H1 (cell line): Measurements from ENCODE around the gene IP6K1. TPM values are rescaled to one million over a fixed set of nuclear protein-coding genes. Genes with fewer than 3 reads are reported as not detected.

Source experiments
- CTCF ChIA-PET: fragments of 300-600 bp; sonication (Branson Sonifier 250); formaldehyde crosslinking; loops from one replicate; lab custom pipeline; 2021; ENCODE audit not compliant: partially characterized antibody; lab: Charles Lee
- POLR2A ChIA-PET: fragments of 300-600 bp; sonication (Branson Sonifier 250); formaldehyde crosslinking; loops from one replicate; lab custom pipeline; 2021; ENCODE audit warnings: inconsistent platforms; ENCODE audit not compliant: partially characterized antibody; lab: Charles Lee
- DNase-seq, 2 experiments: peaks; one replicate each; pipeline versions ENCODE4 v3.0.0 to v3.0.0-alpha.2; 2010 to 2022; ENCODE audit warnings: low spot score in 2 of 2, low read depth in 1 of 2, mixed read lengths in 1 of 2
- FAIRE-seq: peaks from 2 replicates; lab custom pipeline; 2011; peaks lifted over from hg19 to GRCh38; lab: Jason Lieb, UNC
- H2AFZ ChIP-seq: 2 replicates; pipeline ENCODE4 v1.8.1; 2012; ENCODE audit warnings: low read length, inconsistent platforms
- H2AK5ac ChIP-seq: 2 replicates; pipeline ENCODE4 v1.6.1; 2013; ENCODE audit warnings: low read depth, low read length
- H2BK120ac ChIP-seq: replicated peaks from 2 replicates; pipeline ENCODE3; 2013; ENCODE audit warnings: low read depth, low read length, inconsistent platforms
- H2BK12ac ChIP-seq: 2 replicates; pipeline ENCODE4 v1.6.1; 2013; ENCODE audit warnings: low read depth, low read length
- H2BK15ac ChIP-seq: 2 replicates; pipeline ENCODE4 v1.6.1; 2013; ENCODE audit warnings: low read length
- H2BK20ac ChIP-seq: 2 replicates; pipeline ENCODE4 v1.6.1; 2013; ENCODE audit warnings: low read length
- H2BK5ac ChIP-seq: 2 replicates; pipeline ENCODE4 v1.6.1; 2013; ENCODE audit warnings: low read depth, low read length
- H3K14ac ChIP-seq: 2 replicates; pipeline ENCODE4 v1.6.1; 2013; ENCODE audit warnings: inconsistent platforms; ENCODE audit not compliant: insufficient read length
- H3K18ac ChIP-seq: 2 replicates; pipeline ENCODE4 v1.6.1; 2013; ENCODE audit warnings: low read length; ENCODE audit errors: extremely low read depth
- H3K23ac ChIP-seq: 2 replicates; pipeline ENCODE4 v1.6.1; 2013; ENCODE audit warnings: inconsistent platforms; ENCODE audit not compliant: insufficient read length
- H3K23me2 ChIP-seq: 2 replicates; pipeline ENCODE4 v1.6.1; 2013; ENCODE audit warnings: low read depth, low read length
- H3K27ac ChIP-seq: 2 replicates; pipeline ENCODE4 v1.6.1; 2011; ENCODE audit warnings: low read depth, low read length, inconsistent platforms
- H3K27me3 ChIP-seq, 4 experiments: replicated peaks in 1 of 4; 1 replicate in 1 of 4; 2 replicates in 3 of 4; pipeline versions ENCODE4 v1.6.1 to v1.8.1; 2011 to 2013; ENCODE audit warnings: low read length in 3 of 4, mild to moderate bottlenecking in 3 of 4, inconsistent platforms in 2 of 4, mixed read lengths in 2 of 4, moderate library complexity in 1 of 4; ENCODE audit not compliant: control insufficient read depth in 3 of 4, insufficient read depth in 3 of 4; ENCODE audit errors: extremely low read depth in 1 of 4
- H3K36me3 ChIP-seq, 4 experiments: 2 replicates each; pipeline versions ENCODE4 v1.6.1 to v1.8.1; 2011 to 2013; ENCODE audit warnings: mild to moderate bottlenecking in 4 of 4, low read length in 3 of 4, moderate library complexity in 2 of 4, control low read depth in 1 of 4, inconsistent platforms in 1 of 4; ENCODE audit not compliant: insufficient read depth in 4 of 4, control insufficient read depth in 2 of 4
- H3K4ac ChIP-seq: replicated peaks from 2 replicates; pipeline ENCODE3; 2013; ENCODE audit warnings: low read length, low read depth, mixed read lengths, inconsistent platforms; ENCODE audit not compliant: insufficient read length
- H3K4me1 ChIP-seq, 4 experiments: replicated peaks in 1 of 4; 1 replicate in 1 of 4; 2 replicates in 3 of 4; pipeline versions ENCODE4 v1.6.1 to v1.8.1; 2011 to 2013; ENCODE audit warnings: low read length in 3 of 4, inconsistent platforms in 2 of 4, mixed read lengths in 1 of 4; ENCODE audit not compliant: insufficient read depth in 4 of 4, control insufficient read depth in 3 of 4
- H3K4me2 ChIP-seq, 2 experiments: 2 replicates each; pipeline versions ENCODE4 v1.6.1 to v1.8.1; 2011 to 2013; ENCODE audit warnings: low read depth in 2 of 2, low read length in 2 of 2, control low read depth in 1 of 2, inconsistent platforms in 1 of 2, mild to moderate bottlenecking in 1 of 2; ENCODE audit not compliant: insufficient read depth in 1 of 2
- H3K4me3 ChIP-seq, 4 experiments: fragments of 200-600, 300-600 bp in 1 of 4; sonication (generic), shearing (Covaris generic), sonication (Bioruptor Twin) in 1 of 4; 2 replicates each; pipeline versions ENCODE4 v1.5.1 to v1.8.1; 2011 to 2016; ENCODE audit warnings: low read length in 4 of 4, low read depth in 3 of 4, control low read depth in 2 of 4, inconsistent platforms in 2 of 4, mild to moderate bottlenecking in 2 of 4, mixed read lengths in 1 of 4, moderate library complexity in 1 of 4; ENCODE audit not compliant: insufficient read depth in 2 of 4; ENCODE audit errors: extremely low read depth in 1 of 4
- H3K56ac ChIP-seq: replicated peaks from 2 replicates; pipeline ENCODE3; 2013; ENCODE audit warnings: low read depth, mild to moderate bottlenecking, mixed read lengths, low read length, inconsistent platforms; ENCODE audit not compliant: insufficient read length
- H3K79me1 ChIP-seq: 2 replicates; pipeline ENCODE4 v1.6.1; 2013; ENCODE audit warnings: low read depth, low read length, control low read depth
- H3K79me2 ChIP-seq, 2 experiments: 2 replicates each; pipeline versions ENCODE4 v1.6.1 to v1.8.1; 2012 to 2013; ENCODE audit warnings: low read length in 2 of 2, mild to moderate bottlenecking in 2 of 2, inconsistent platforms in 1 of 2; ENCODE audit not compliant: insufficient read depth in 2 of 2, control insufficient read depth in 1 of 2
- H3K9ac ChIP-seq, 4 experiments: replicated peaks in 1 of 4; 1 replicate in 1 of 4; 2 replicates in 3 of 4; pipeline versions ENCODE4 v1.6.1 to v1.8.1; 2011 to 2013; ENCODE audit warnings: low read depth in 3 of 4, low read length in 3 of 4, control low read depth in 2 of 4, mild to moderate bottlenecking in 2 of 4, moderate library complexity in 2 of 4, inconsistent platforms in 1 of 4; ENCODE audit errors: extremely low read depth in 1 of 4
- H3K9me3 ChIP-seq, 2 experiments: 2 replicates each; pipeline versions ENCODE4 v1.6.1 to v1.8.1; 2012 to 2013; ENCODE audit warnings: mild to moderate bottlenecking in 2 of 2, moderate library complexity in 2 of 2, control low read depth in 1 of 2, inconsistent platforms in 1 of 2, low read depth in 1 of 2, low read length in 1 of 2, mixed read lengths in 1 of 2; ENCODE audit not compliant: insufficient read depth in 2 of 2
- H4K20me1 ChIP-seq, 2 experiments: replicated peaks in 1 of 2; 2 replicates each; pipeline versions ENCODE3 to v1.8.1; 2011 to 2013; ENCODE audit warnings: inconsistent platforms in 2 of 2, low read length in 2 of 2, mild to moderate bottlenecking in 1 of 2; ENCODE audit not compliant: insufficient read depth in 2 of 2, control insufficient read depth in 1 of 2
- H4K5ac ChIP-seq: 2 replicates; pipeline ENCODE4 v1.6.1; 2013; ENCODE audit warnings: low read length, low read depth, mixed read lengths, inconsistent platforms; ENCODE audit not compliant: insufficient read length
- H4K8ac ChIP-seq: 2 replicates; pipeline ENCODE4 v1.8.0; 2013; ENCODE audit warnings: mild to moderate bottlenecking, moderate library complexity, low read length, inconsistent platforms; ENCODE audit not compliant: insufficient read depth; ENCODE audit errors: extremely low read depth
- H4K91ac ChIP-seq: replicated peaks from 2 replicates; pipeline ENCODE3; 2013; ENCODE audit warnings: low read length, mixed read lengths, inconsistent platforms; ENCODE audit not compliant: insufficient read length
- KDM4A ChIP-seq: IDR thresholded peaks from one replicate; pipeline ENCODE4 v1.7.1; 2012; ENCODE audit warnings: low read depth, mild to moderate bottlenecking, moderate library complexity, low read length, inconsistent platforms; ENCODE audit not compliant: severe bottlenecking
- NANOG ChIP-seq: IDR thresholded peaks from 2 replicates; pipeline ENCODE4 v1.6.1; 2011; ENCODE audit warnings: low read length, low read depth, mild to moderate bottlenecking, inconsistent platforms; ENCODE audit not compliant: insufficient read depth, poor library complexity, severe bottlenecking
- TEAD4 ChIP-seq: IDR thresholded peaks from 2 replicates; pipeline ENCODE4 v1.6.1; 2012; ENCODE audit warnings: low read depth, low read length, inconsistent platforms, mixed read lengths
- WGBS, 2 experiments: shearing (Covaris generic) in 1 of 2; methylation state at CpG; one replicate each; pipeline versions ENCODE4 v1.1.6 to v1.1.7; 2013 to 2015; ENCODE audit warnings: low lambda C conversion rate in 2 of 2, mixed read lengths in 2 of 2, inconsistent platforms in 1 of 2, low coverage in 1 of 2, missing lambda C conversion rate in 1 of 2; ENCODE audit not compliant: insufficient replicate concordance in 2 of 2, insufficient coverage in 1 of 2, insufficient read length in 1 of 2; ENCODE audit errors: extremely low coverage in 1 of 2, missing lambda C conversion rate in 1 of 2; 5-methylcytosine and 5-hydroxymethylcytosine counted together
- polyA plus RNA-seq, 7 experiments: library from polyadenylated mRNA; depleted of rRNA in 3 of 7; stranded (reverse) in 5 of 7; unstranded in 2 of 7; fragments of >200 nt in 5 of 7; fragments of 200-250 nt in 2 of 7; gene quantifications; 1 replicate in 5 of 7; 2 replicates in 1 of 7; 4 replicates in 1 of 7; pipeline versions ENCODE4 v1.2.1 to v1.2.3, GENCODE V29; 2011 to 2013; ENCODE audit warnings: missing spikeins in 2 of 7, mixed read lengths in 2 of 7
- total RNA-seq: library from RNA; stranded (reverse); fragmentation: NEBNext Ultra II Directional; extraction: Animal tissue kit (Norgen Biotek cat#: 25700); gene quantifications from 2 replicates; pipeline ENCODE4 v1.2.1, GENCODE V29; 2021

The IP6K1 gene
- total and polyA plus RNA-seq, 2 of the 8 experiments (the other 6 are each of a cell fraction or from before 2014, with no cell fraction given): 31.5 to 35.2 TPM

DNA sequence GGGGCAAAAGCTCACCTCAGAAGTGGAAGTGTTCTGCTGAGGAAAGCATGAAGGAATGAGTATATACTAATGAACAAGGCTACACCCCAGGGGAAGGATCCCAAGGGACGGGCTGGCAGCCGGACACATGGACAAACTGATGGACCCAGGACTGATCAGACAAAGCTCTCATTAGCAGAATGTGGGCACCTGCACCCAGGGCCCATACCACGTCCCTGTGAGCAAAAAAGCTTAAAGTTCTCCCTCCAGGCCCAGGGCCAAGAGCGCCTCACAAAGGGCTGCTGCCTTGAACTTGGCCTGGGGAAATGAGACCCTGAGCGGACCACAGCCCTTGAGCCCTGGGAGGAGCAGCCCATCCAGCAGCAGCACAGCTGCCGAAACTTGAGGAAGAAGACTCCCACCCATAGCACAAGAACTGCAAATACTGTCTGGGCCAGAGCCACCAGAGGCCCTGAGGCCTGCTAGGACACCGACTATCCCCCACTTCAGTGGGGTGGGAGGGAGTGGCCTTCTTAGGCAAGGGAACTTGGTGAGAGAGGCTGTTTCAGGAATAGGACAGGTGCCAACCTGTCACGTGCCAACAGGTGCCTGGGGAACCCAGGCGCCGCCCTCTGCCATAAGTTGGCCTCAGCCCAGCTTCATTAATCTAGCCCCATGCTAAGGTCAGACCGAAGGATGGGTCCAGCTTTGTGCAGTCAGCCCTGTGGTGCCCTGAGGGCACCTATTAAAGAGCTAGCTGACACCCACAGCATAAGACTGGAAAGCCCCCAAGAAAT is 60.2 kb downstream of the IP6K1 start:
- no peak for FAIRE-seq
- Histone ChIP-seq H2BK20ac (no peak overlapping the region), H3K4ac (no peak overlapping the region), H4K91ac (no peak overlapping the region), H3K18ac (no peak overlapping the region), H3K79me2 (peaks cover 0 to 8% of the 10 kb centered on the region in 2 experiments; a peak in 1 of 4 replicates), H3K9ac (no peak overlapping the region), H3K23ac (no peak overlapping the region), H3K36me3 (peaks cover 10 to 25% (median 21%) of the 10 kb centered on the region in 4 experiments), H2AK5ac (no peak overlapping the region), H3K27me3 (no peaks in the 10 kb centered on the region), H3K56ac (no peak overlapping the region), H2BK5ac (no peak overlapping the region), H2AFZ (no peak overlapping the region), H3K27ac (no peak overlapping the region), H4K20me1 (peaks cover 5 to 13% of the 10 kb centered on the region in 2 experiments), H3K9me3 (no peaks in the 10 kb centered on the region), H2BK15ac (no peak overlapping the region), H4K8ac (no peak overlapping the region), H3K4me1 (peaks cover 0 to 15% (median 8%) of the 10 kb centered on the region in 4 experiments; a peak in 6 of 7 replicates), H3K79me1 (peaks cover 5% of the 10 kb centered on the region; the same call in 1 of the 2 replicates), H4K5ac (no peak overlapping the region), H3K14ac (no peak overlapping the region), H3K4me2 (no peak overlapping the region), H2BK120ac (no peak overlapping the region), H3K4me3 (no peak overlapping the region), H3K23me2 (peaks cover 6% of the 10 kb centered on the region; the same call in 1 of the 2 replicates), H2BK12ac (no peak overlapping the region)
- no peak for DNase-seq
- CTCF ChIA-PET: interaction anchor here (0.8 to 1.5 kb wide), 4 partner anchors 22 to 179 kb away, joined by 3 read pairs; no protein-coding TSS in a partner anchor
- TF ChIP-seq NANOG: no peak
- TF ChIP-seq TEAD4: no peak
- TF ChIP-seq KDM4A: no peak
- POLR2A ChIA-PET: interaction anchor here (1.2 to 4.8 kb wide), 3 partner anchors 8 to 61 kb away, joined by 6 to 18 read pairs (median 6); partner anchors contain the start of gene IP6K1
- WGBS, 2 experiments: 94% methylated on average over 8 of the region's 11 CpGs; no CpG with 5 or more reads in 1 of the 2 experiments
